ENCODE measurements around the gene TAGLN.
"Not testable (repeated sequence)": the region's sequence is repeated elsewhere in the genome, so short reads cannot be mapped to it uniquely, and the experiment has no call there.

DNA sequence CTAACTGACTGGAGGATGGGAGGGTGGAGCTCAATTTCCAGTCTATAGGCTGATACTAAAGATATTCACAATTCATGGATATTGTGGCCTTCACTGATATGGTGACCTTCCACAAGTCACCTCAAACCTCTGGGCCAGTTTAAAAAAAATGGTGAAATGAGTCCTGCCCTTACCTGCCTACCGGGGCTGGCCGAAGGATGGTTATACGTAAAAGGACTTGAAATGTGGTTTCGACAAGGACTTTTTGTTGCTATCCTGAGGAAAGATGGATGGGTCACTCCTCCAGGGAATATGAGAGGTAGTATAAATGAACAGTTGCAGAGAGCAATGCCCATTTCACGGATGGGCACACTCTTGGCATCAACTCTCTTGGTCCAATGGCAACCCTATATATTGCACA is 8.3 kb downstream of the TAGLN start:
- TF ChIP-seq POLR2A, CTCF (IDR thresholded peaks at IDR 0.05): not testable (repeated sequence)
